Kidney epithelial cell (primary cell): ENCODE measurements around the gene RIPOR3. TPM values are rescaled to one million over a fixed set of nuclear protein-coding genes. Genes with fewer than 3 reads are reported as not detected.
"Not testable (repeated sequence)": the region's sequence is repeated elsewhere in the genome, so short reads cannot be mapped to it uniquely, and the experiment has no call there.

Experiments used
- DNase-seq: peaks from one replicate; pipeline ENCODE4 v3.0.0-alpha.2; 2010; ENCODE audit warnings: low read depth
- H3K27me3 ChIP-seq: 2 replicates; pipeline ENCODE4 v1.6.0; 2011; ENCODE audit warnings: low read length; ENCODE audit not compliant: control insufficient read depth, insufficient read depth
- H3K36me3 ChIP-seq: 2 replicates; pipeline ENCODE4 v1.5.1; 2011; ENCODE audit warnings: low read length; ENCODE audit not compliant: control insufficient read depth, insufficient read depth
- H3K4me3 ChIP-seq: 2 replicates; pipeline ENCODE4 v1.5.1; 2011; ENCODE audit warnings: low read depth, mild to moderate bottlenecking, control low read depth, low read length
- CTCF ChIP-seq: IDR thresholded peaks from 2 replicates; pipeline ENCODE4 v1.5.1; 2011; ENCODE audit warnings: mild to moderate bottlenecking, moderate library complexity, low read length, control low read depth, inconsistent platforms; ENCODE audit not compliant: insufficient read depth, poor library complexity, severe bottlenecking
- total RNA-seq: library from RNA; depleted of rRNA; stranded (reverse); fragments of >200 nt; gene quantifications from 2 replicates; pipeline ENCODE4 v1.2.3, GENCODE V29; 2015

Gene RIPOR3
- total RNA-seq, 1 donor from 2014 or later = 0.08 TPM

GRCh38 chr20:50569864-50570836, 121.2 kb downstream of the RIPOR3 start:
- TF ChIP-seq CTCF = peak; percentile 31
- peaks cover 4% of the 10 kb centered on the region for H3K36me3 ChIP-seq
- DNase-seq = no peak
- no peaks in the 10 kb centered on the region for H3K27me3 ChIP-seq
- H3K4me3 ChIP-seq = no peak overlapping the region

DNA sequence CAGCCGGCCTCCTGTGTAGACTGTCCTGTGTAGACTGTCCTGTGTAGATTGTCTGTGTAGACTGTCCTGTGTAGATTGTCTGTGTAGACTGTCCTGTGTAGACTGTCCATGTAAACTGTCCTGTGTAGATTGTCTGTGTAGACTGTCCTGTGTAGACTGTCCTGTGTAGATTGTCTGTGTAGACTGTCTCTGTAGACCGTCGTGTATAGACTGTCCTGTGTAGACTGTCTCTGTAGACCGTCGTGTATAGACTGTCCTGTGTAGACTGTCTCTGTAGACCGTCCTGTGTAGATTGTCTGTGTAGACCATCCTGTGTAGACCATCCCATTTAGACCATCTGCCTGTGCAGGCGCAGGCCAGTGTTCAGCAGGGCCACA, 121.9 kb downstream of the RIPOR3 start:
- H3K4me3 ChIP-seq, DNase-seq, H3K36me3 ChIP-seq, H3K27me3 ChIP-seq: not testable (repeated sequence)

DNA sequence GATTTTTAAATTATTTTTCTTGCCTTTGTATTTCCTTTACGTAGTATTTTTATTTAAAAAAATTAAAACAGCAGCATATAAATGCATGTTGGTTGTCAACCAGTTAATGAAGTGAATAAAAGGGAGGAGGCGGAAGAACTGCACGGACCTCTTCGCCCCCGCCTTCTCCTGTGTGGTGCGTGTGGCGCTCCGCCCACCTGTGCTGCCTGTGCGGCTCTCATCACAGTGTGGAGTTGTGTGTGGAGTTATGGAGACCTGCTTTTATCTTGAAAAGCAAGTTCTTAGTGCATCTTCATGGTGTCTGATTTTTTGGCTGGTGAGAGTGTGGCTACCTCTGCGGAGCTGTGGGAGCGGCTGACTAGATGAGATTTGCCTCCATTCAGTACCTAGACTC, 122.8 kb downstream of the RIPOR3 start:
- H3K36me3 ChIP-seq = peaks cover 2% of the 10 kb centered on the region
- no peak for TF ChIP-seq CTCF

GRCh38 chr20:50567860-50568548, 123.3 kb downstream of the RIPOR3 start:
- H3K36me3 ChIP-seq = peaks cover 3% of the 10 kb centered on the region
- no peak for DNase-seq
- no peaks in the 10 kb centered on the region for H3K27me3 ChIP-seq
- TF ChIP-seq CTCF = no peak
- H3K4me3 ChIP-seq = no peak overlapping the region

More for the DNA sequence above, 122.8 kb downstream of the RIPOR3 start:
- Histone ChIP-seq H3K4me3 (no peak overlapping the region), H3K27me3 (no peaks in the 10 kb centered on the region)
- DNase-seq = no peak

- H3K4me3 ChIP-seq = no peak overlapping the region
- peaks cover 4% of the 10 kb centered on the region for H3K36me3 ChIP-seq
- no peak for TF ChIP-seq CTCF
- H3K27me3 ChIP-seq = no peaks in the 10 kb centered on the region
- no peak for DNase-seq
Observed at GRCh38 chr20:50565871-50566270, 125.5 kb downstream of the RIPOR3 start.

DNA sequence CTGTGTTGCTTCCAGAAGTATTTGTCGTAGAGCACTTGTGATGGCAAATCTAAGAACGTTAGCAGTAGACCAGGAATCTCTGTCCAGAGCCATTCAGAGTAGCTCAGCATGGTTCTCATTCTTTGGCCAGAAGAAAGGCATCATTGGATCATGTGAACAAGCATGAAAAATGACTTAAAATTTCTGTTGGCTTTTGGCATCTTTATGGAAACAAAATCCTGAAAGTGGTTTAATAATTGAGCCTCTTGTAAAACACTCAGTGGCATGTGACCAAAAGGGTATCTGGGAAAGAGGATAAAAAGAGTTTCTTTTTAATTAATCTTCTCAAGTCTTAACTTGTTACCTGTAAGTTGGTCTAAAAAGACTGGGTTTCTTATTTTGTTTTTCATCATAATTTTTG, 126.0 kb downstream of the RIPOR3 start:
- H3K27me3 ChIP-seq = no peaks in the 10 kb centered on the region
- DNase-seq = no peak
- TF ChIP-seq CTCF = no peak
- no peak overlapping the region for H3K4me3 ChIP-seq
- peaks cover 4% of the 10 kb centered on the region for H3K36me3 ChIP-seq
